Endothelial cell of umbilical vein (primary cell): ENCODE results near the gene ESRRB.

Source experiments
- CTCF ChIP-seq, 2 donors: IDR thresholded peaks; 1 replicate in 1 of 2; 2 replicates in 1 of 2; pipeline ENCODE4 v1.5.1; 2011; ENCODE audit warnings: low read length in 2 of 2, mild to moderate bottlenecking in 2 of 2, moderate library complexity in 2 of 2, control low read depth in 1 of 2, inconsistent platforms in 1 of 2, low read depth in 1 of 2; ENCODE audit not compliant: insufficient read depth in 1 of 2; ENCODE audit errors: extremely low read depth in 1 of 2
- MAX ChIP-seq: IDR thresholded peaks from 2 replicates; pipeline ENCODE4 v1.6.1; 2011; ENCODE audit not compliant: insufficient read depth, insufficient read length
- POLR2A ChIP-seq: IDR thresholded peaks from 2 replicates; pipeline ENCODE4 v1.6.1; 2012; ENCODE audit warnings: low read depth, mild to moderate bottlenecking, control low read depth, low read length

- TF ChIP-seq MAX (no peak), CTCF (IDR thresholded peaks at IDR 0.05; ENCODE audit: extremely low read depth in 1 of 2, insufficient read depth in 1 of 2, low read depth in 1 of 2, low read length in 2 of 2) (no peak), POLR2A (no peak)
These were observed 25.3 kb upstream of the ESRRB start for GRCh38 chr14:76350671-76351070.
